Prostate gland (tissue), 2 donors: Measurements from ENCODE around the gene DICER1.

Experiments
- CTCF ChIP-seq, 4 experiments: fragments of 200-600 bp in 2 of 4; fragments of 450-650 bp in 2 of 4; sonication (generic) in 2 of 4; IDR thresholded peaks; 1 replicate in 3 of 4; 2 replicates in 1 of 4; pipeline ENCODE4 v1.5.1; 2016 to 2019; ENCODE audit warnings: antibody characterized with exemption in 4 of 4, mild to moderate bottlenecking in 2 of 4, moderate library complexity in 2 of 4
- POLR2A ChIP-seq: fragments of 450-650 bp; IDR thresholded peaks from one replicate; pipeline ENCODE4 v1.6.1; 2016; ENCODE audit warnings: antibody characterized with exemption, mild to moderate bottlenecking
- POLR2AphosphoS5 ChIP-seq: sonication (generic); formaldehyde crosslinking; IDR thresholded peaks from one replicate; pipeline ENCODE4 v1.6.1; 2017; ENCODE audit warnings: antibody characterized with exemption

- TF ChIP-seq CTCF (IDR thresholded peaks at IDR 0.05), result no peak
- no peak for TF ChIP-seq POLR2AphosphoS5
- no peak for TF ChIP-seq POLR2A
Measured at GRCh38 chr14:95162641-95163040, 5.3 kb upstream of the DICER1 start.
